K562 (cell line): ENCODE measurements around the gene FOXM1. TPM values are rescaled to one million over a fixed set of nuclear protein-coding genes. Genes with fewer than 3 reads are reported as not detected.

Experiments
- ATAC-seq: fragments of 200-7000 bp; cut with Tn5 transposase; 3 replicates; pipeline ENCODE4 v1.9.1; 2020; ENCODE audit warnings: moderate library complexity
- BruUV-seq: library from RNA; stranded (reverse); fragments of 400-500 nt; replicated peaks from 2 replicates; lab custom pipeline; 2021; lab: Mats Ljungman, UMichigan
- CTCF ChIA-PET: fragments of 300-600 bp; formaldehyde crosslinking; extraction: SDS; loops from one replicate; lab custom pipeline; 2021; ENCODE audit warnings: low intra/inter-chr PET ratio; lab: Yijun Ruan, JAX
- POLR2A ChIA-PET: fragments of 300-600, 350-650 bp; sonication (Branson Sonifier 250); formaldehyde crosslinking; extraction: SDS; loops from one replicate; lab custom pipeline; 2021; ENCODE audit warnings: antibody characterized with exemption, inconsistent platforms; lab: Yijun Ruan, JAX
- DNase-seq, 4 experiments: peaks; one replicate each; pipeline versions ENCODE4 v3.0.0 to v3.0.0-alpha.2; 2011 to 2018; ENCODE audit warnings: low spot score in 3 of 4, mixed read lengths in 3 of 4; ENCODE audit errors: extremely low read depth in 1 of 4
- FAIRE-seq: peaks from 2 replicates; lab custom pipeline; 2011; peaks lifted over from hg19 to GRCh38; lab: Jason Lieb, UNC
- H2AFZ ChIP-seq: 2 replicates; pipeline ENCODE4 v1.6.0; 2011; ENCODE audit warnings: low read depth, low read length, control low read depth, inconsistent platforms
- H3K27ac ChIP-seq: fragments of 200-600 bp; 3 replicates; pipeline ENCODE4 v1.8.0; 2011; ENCODE audit warnings: low read depth, mild to moderate bottlenecking, control low read depth, inconsistent platforms, low read length, moderate library complexity, mixed read lengths; ENCODE audit errors: extremely low read depth
- H3K27me3 ChIP-seq, 2 experiments: fragments of 300-600 bp in 1 of 2; 2 replicates in 1 of 2; 3 replicates in 1 of 2; pipeline versions ENCODE4 v1.6.0 to v1.8.0; 2011; ENCODE audit warnings: inconsistent platforms in 2 of 2, low read length in 2 of 2, mild to moderate bottlenecking in 1 of 2, mixed read lengths in 1 of 2, moderate library complexity in 1 of 2; ENCODE audit not compliant: control insufficient read depth in 2 of 2, insufficient read depth in 2 of 2
- H3K36me3 ChIP-seq: fragments of 300-600 bp; 3 replicates; pipeline ENCODE4 v1.8.0; 2011; ENCODE audit warnings: mild to moderate bottlenecking, low read length, inconsistent platforms; ENCODE audit not compliant: control insufficient read depth, insufficient read depth
- H3K4me1 ChIP-seq, 2 experiments: fragments of 200-600 bp in 1 of 2; replicated peaks in 1 of 2; 2 replicates in 1 of 2; 3 replicates in 1 of 2; pipeline versions ENCODE4 v1.5.1 to v1.8.0; 2011; ENCODE audit warnings: inconsistent platforms in 2 of 2, low read length in 2 of 2, mild to moderate bottlenecking in 1 of 2, mixed read lengths in 1 of 2, moderate library complexity in 1 of 2; ENCODE audit not compliant: control insufficient read depth in 2 of 2, insufficient read depth in 2 of 2
- H3K4me2 ChIP-seq: 2 replicates; pipeline ENCODE4 v1.6.1; 2011; ENCODE audit warnings: low read length, control low read depth, inconsistent platforms, mixed read lengths; ENCODE audit not compliant: insufficient read depth
- H3K4me3 ChIP-seq: fragments of 200-600 bp; sonication (generic), shearing (Covaris generic); 2 replicates; pipeline ENCODE4 v1.5.1; 2016; ENCODE audit warnings: control low read depth, inconsistent platforms
- H3K79me2 ChIP-seq: fragments of 200-600 bp; 3 replicates; pipeline ENCODE4 v1.8.0; 2011; ENCODE audit warnings: low read length, inconsistent platforms; ENCODE audit not compliant: control insufficient read depth, insufficient read depth
- H3K9ac ChIP-seq, 2 experiments: 2 replicates each; pipeline versions ENCODE4 v1.6.0 to v1.6.1; 2011; ENCODE audit warnings: low read depth in 2 of 2, low read length in 2 of 2, control low read depth in 1 of 2, inconsistent platforms in 1 of 2, mild to moderate bottlenecking in 1 of 2, mixed read lengths in 1 of 2; ENCODE audit not compliant: insufficient read depth in 1 of 2
- H3K9me1 ChIP-seq: one replicate; pipeline ENCODE4 v1.6.0; 2011; ENCODE audit warnings: inconsistent platforms, mild to moderate bottlenecking, low read length, moderate library complexity; ENCODE audit not compliant: control insufficient read depth, insufficient read depth
- H3K9me3 ChIP-seq: replicated peaks from 2 replicates; pipeline ENCODE4 v1.5.1; 2011; ENCODE audit warnings: low read depth, low read length, inconsistent platforms; ENCODE audit not compliant: control insufficient read depth, insufficient read depth
- H4K20me1 ChIP-seq: replicated peaks from 2 replicates; pipeline ENCODE4 v1.6.1; 2011; ENCODE audit warnings: low read length, inconsistent platforms, mixed read lengths; ENCODE audit not compliant: control insufficient read depth, insufficient read depth
- CEBPG ChIP-seq, 3 experiments: fragments of 200-800 bp in 1 of 3; sonication (Bioruptor generic) in 1 of 3; sonication (generic) in 1 of 3; formaldehyde crosslinking in 1 of 3; IDR thresholded peaks in 2 of 3; conservative IDR thresholded peaks in 1 of 3; 2 replicates each; pipeline versions ENCODE4 v1.6.1 to v1.8.0; 2016 to 2022; ENCODE audit warnings: missing compliant biosample characterization in 2 of 3, missing genetic modification characterization in 2 of 3, mild to moderate bottlenecking in 1 of 3, missing genetic modification reagents in 1 of 3
- MEIS2 ChIP-seq: fragments of 450-650 bp; IDR thresholded peaks from 2 replicates; pipeline ENCODE4 v1.6.1; 2014; ENCODE audit warnings: mild to moderate bottlenecking; ENCODE audit not compliant: partially characterized antibody
- PML ChIP-seq: IDR thresholded peaks from 2 replicates; pipeline ENCODE4 v1.6.1; 2012; ENCODE audit warnings: low read length, inconsistent platforms
- WGBS: fragments of 100-300 bp; shearing (Covaris generic); methylation state at CpG from one replicate; pipeline ENCODE4 v1.1.6; 2016; ENCODE audit warnings: low coverage, mixed read lengths; ENCODE audit not compliant: insufficient coverage; ENCODE audit errors: missing lambda C conversion rate; 5-methylcytosine and 5-hydroxymethylcytosine counted together
- in situ Hi-C: fragments of 300-500 bp; cut with MboI; formaldehyde crosslinking; loops from 4 replicates; pipeline ENCODE4 v1.15.0; 2018; ENCODE audit warnings: inconsistent platforms, mixed read lengths
- intact Hi-C: fragments of 100-400 bp; cut with micrococcal nuclease; formaldehyde crosslinking; loops from 2 replicates; pipeline ENCODE4 v1.14.2; 2022
- polyA plus RNA-seq, 8 experiments: library from polyadenylated mRNA; depleted of rRNA in 4 of 8; stranded (reverse) in 5 of 8; unstranded in 3 of 8; fragments of >200 nt; fragmentation: Nextera tagmentation in 2 of 8; fragmentation: Illumina TruSeq in 1 of 8; extraction: Ambion mirVana in 2 of 8; extraction: Trizol in 1 of 8; gene quantifications; 2 replicates each; pipeline versions ENCODE4 v1.2.1 to v1.2.3, GENCODE V29; 2011 to 2014; ENCODE audit warnings: inconsistent platforms in 1 of 8, missing spikeins in 1 of 8
- total RNA-seq, 7 experiments: library from RNA; depleted of rRNA in 6 of 7; stranded (reverse); fragments of >200 nt in 6 of 7; fragmentation: Illumina TruSeq in 2 of 7; extraction: Trizol in 2 of 7; gene quantifications; 2 replicates each; pipeline versions ENCODE4 v1.2.1 to v1.2.3, GENCODE V29; 2011 to 2021; ENCODE audit warnings: low replicate concordance in 1 of 7
- TF ChIP-seq, protein P1 (sequence below): fragments of 250-450 bp; sonication (Bioruptor Pico); IDR thresholded peaks from 2 replicates; pipeline ENCODE4 v1.5.0; 2021; ENCODE audit warnings: mild to moderate bottlenecking, borderline replicate concordance
- TF ChIP-seq, protein P2 (sequence below), 2 experiments: fragments of 450-650 bp in 1 of 2; sonication (generic) in 1 of 2; formaldehyde crosslinking in 1 of 2; IDR thresholded peaks in 1 of 2; conservative IDR thresholded peaks in 1 of 2; 2 replicates each; pipeline versions ENCODE4 v1.6.1 to v1.8.1; 2016 to 2023; ENCODE audit warnings: mild to moderate bottlenecking in 2 of 2, moderate library complexity in 2 of 2, inconsistent platforms in 1 of 2, missing genetic modification reagents in 1 of 2
- TF ChIP-seq, protein P3 (sequence below): fragments of 450-650 bp; formaldehyde crosslinking; IDR thresholded peaks from 2 replicates; pipeline ENCODE4 v1.4.0; 2022; ENCODE audit warnings: missing genetic modification characterization

Gene FOXM1
- total and polyA plus RNA-seq, 9 of the 15 experiments (the other 6 are each of a cell fraction or from before 2014, with no cell fraction given): 8.9 to 46.9 (median 17.2) TPM

DNA sequence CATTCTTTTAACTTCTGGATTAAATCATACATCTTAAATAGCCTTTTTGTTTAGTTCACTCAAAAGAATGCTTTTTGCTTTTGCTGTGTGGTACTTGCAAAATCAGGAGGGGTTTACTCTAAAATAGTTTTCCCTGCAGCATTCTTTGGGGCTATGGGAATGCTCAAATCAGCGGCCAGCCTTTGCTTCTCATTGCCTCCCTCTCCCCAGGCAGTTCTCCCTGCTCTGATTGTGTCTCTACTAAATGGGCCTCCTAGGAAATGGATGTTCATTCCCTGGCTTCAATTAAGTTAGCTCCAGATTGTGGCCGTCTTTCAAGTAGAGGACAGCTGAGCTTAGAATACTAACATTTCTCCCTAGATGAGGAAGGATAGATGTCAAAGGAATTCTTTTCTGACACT is 18.1 kb upstream of the FOXM1 start (continued):
- TF ChIP-seq, protein P1, sequence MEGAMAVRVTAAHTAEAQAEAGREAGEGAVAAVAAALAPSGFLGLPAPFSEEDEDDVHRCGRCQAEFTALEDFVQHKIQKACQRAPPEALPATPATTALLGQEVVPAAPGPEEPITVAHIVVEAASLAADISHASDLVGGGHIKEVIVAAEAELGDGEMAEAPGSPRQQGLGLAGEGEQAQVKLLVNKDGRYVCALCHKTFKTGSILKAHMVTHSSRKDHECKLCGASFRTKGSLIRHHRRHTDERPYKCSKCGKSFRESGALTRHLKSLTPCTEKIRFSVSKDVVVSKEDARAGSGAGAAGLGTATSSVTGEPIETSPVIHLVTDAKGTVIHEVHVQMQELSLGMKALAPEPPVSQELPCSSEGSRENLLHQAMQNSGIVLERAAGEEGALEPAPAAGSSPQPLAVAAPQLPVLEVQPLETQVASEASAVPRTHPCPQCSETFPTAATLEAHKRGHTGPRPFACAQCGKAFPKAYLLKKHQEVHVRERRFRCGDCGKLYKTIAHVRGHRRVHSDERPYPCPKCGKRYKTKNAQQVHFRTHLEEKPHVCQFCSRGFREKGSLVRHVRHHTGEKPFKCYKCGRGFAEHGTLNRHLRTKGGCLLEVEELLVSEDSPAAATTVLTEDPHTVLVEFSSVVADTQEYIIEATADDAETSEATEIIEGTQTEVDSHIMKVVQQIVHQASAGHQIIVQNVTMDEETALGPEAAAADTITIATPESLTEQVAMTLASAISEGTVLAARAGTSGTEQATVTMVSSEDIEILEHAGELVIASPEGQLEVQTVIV (CRISPR knock-in tag): no peak

DNA sequence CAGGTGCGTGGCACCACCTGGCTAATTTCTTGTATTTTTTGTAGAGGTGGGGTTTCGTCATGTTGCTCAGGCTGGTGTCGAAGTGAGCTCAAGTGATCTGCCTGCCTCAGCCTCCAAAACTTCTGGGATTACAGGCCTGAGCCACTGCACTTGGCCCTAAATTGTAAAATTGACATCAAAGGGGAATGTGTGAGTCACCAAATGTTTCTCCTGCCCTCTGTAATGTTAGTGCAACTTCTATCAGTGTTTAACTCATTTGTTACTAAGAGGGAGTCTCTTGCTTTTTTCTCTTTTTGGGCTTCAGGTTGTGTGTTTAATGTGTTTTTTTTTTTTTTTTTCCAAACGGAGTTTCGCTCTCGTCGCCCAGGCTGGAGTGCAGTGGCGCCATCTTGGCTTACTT is 16.0 kb upstream of the FOXM1 start:
- H4K20me1 ChIP-seq: no peaks in the 10 kb centered on the region
- 84% methylated on average over 3 of the region's 8 CpGs for WGBS
- peaks cover 12% of the 10 kb centered on the region; the same call in 2 of the 3 replicates for H3K36me3 ChIP-seq
- ATAC-seq: no peak
- peak in 1 of 4 experiments; percentile 9 for DNase-seq
- BruUV-seq: no TSS peak
- no peak overlapping the region for H2AFZ ChIP-seq
- H3K27me3 ChIP-seq: no peaks in the 10 kb centered on the region
- no peak for TF ChIP-seq PML
- TF ChIP-seq MEIS2: peak; percentile 34
- TF ChIP-seq, protein P2, sequence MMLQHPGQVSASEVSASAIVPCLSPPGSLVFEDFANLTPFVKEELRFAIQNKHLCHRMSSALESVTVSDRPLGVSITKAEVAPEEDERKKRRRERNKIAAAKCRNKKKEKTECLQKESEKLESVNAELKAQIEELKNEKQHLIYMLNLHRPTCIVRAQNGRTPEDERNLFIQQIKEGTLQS (IDR thresholded peaks at IDR 0.05): peak; percentile 53
- TF ChIP-seq, protein P2 (CRISPR knock-in tag; conservative IDR thresholded peaks at IDR 0.05): no peak
- TF ChIP-seq, protein P3, sequence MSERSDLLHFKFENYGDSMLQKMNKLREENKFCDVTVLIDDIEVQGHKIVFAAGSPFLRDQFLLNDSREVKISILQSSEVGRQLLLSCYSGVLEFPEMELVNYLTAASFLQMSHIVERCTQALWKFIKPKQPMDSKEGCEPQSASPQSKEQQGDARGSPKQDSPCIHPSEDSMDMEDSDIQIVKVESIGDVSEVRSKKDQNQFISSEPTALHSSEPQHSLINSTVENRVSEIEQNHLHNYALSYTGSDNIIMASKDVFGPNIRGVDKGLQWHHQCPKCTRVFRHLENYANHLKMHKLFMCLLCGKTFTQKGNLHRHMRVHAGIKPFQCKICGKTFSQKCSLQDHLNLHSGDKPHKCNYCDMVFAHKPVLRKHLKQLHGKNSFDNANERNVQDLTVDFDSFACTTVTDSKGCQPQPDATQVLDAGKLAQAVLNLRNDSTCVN (CRISPR knock-in tag): no peak
- TF ChIP-seq CEBPG (CRISPR knock-in tag; IDR thresholded peaks at IDR 0.05): peak; percentile 36; the same call in 1 of the 2 replicates
- TF ChIP-seq CEBPG (tag; conservative IDR thresholded peaks at IDR 0.05 in 1 of 2, IDR thresholded peaks at IDR 0.05 in 1 of 2): no peak
- TF ChIP-seq, all 486 proteins: peak for 3
- POLR2A ChIA-PET: no interaction called here
- H3K4me2 ChIP-seq: no peak overlapping the region
- in situ Hi-C loops (no loop called here), intact Hi-C loops (no loop called here)
- no peaks in the 10 kb centered on the region for H3K9me1 ChIP-seq
- no peaks in the 10 kb centered on the region for H3K9me3 ChIP-seq
- no peak overlapping the region for H3K4me3 ChIP-seq
- H3K9ac ChIP-seq: no peak overlapping the region
- H3K79me2 ChIP-seq: peaks cover 8% of the 10 kb centered on the region
- H3K27ac ChIP-seq: no peak overlapping the region
- H3K4me1 ChIP-seq: peaks cover 5 to 15% of the 10 kb centered on the region in 2 experiments; a peak in 3 of 5 replicates
- no peak for FAIRE-seq
- CTCF ChIA-PET: no interaction called here
